COLO829 (cell line): ENCODE results near the gene STYXL1.
"Not testable (repeated sequence)": the region's sequence is repeated elsewhere in the genome, so short reads cannot be mapped to it uniquely, and the experiment has no call there.

ENCODE experiments used
- DNase-seq: peaks from one replicate; pipeline ENCODE4 v3.0.0; 2012; ENCODE audit warnings: low spot score

STYXL1 gene

DNA sequence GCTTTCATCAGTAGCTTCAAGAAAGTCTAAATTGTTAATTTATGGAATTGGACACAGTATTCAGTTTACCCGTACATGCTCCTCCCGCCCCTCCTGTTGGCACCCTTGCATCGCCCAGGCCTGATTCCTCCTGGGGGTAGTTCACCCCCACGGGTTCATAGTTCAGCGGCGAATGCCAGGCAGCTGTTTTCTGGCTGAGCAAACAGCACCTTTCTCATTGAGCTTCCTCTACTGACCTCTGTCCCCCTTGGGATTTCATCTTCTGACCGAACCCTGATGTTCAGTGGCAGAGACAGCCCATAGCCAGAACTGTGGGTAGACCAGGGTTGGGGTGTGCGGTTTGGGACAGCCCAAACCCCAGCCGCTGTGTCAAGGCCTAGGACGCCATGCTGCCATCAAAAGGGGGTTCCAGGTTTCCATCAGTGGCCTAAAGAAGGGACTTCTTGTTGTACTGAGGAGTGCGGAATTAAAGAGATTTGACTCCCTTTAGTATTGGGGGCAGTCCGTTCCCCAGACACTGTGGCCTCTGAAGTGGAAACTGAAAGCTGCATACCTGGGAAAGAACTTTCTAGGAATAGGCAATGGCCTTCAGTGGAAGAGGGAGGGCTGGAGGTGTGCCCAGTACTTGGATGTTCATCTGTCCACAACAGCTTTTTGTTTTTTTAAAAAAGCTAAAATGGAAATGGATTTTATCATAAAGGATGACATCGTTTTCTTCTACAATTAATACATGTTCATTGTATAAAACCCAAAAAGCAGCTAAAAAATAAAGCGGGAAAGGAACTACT is 19.1 kb upstream of the STYXL1 start:
- no peak for DNase-seq

GRCh38 chr7:76065016-76065612 is 17.3 kb upstream of the STYXL1 start:
- DNase-seq, result no peak

DNA sequence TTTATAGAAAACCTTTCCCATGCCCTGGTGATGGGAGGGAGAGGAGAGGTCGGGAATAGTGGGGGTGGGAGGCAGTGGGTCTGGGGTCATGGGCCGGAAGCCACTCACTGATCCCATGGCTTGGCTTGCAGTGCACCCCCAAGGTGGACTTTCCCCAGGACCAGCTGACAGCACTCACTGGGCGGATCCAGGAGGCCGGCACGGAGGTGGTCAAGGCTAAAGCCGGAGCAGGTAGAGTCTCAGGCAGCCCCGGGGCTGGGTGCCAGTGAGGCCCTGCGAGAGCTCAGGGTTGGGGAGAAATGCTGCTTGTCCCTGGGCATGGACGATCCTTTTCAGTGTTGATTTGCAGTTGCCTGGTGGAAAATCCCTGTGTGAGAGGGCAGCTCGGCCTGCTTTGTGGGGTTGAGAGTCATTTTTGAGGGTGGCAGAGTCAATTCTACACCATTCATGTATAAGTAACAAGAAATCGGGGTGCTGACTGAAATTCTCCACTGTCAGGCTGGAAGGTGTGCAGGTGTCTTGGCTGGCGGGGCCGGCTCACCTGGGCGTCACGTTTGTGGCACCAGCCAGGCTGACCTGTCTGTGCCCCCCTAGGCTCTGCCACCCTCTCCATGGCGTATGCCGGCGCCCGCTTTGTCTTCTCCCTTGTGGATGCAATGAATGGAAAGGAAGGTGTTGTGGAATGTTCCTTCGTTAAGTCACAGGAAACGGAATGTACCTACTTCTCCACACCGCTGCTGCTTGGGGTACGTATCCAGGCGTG is 16.6 kb upstream of the STYXL1 start:
- DNase-seq, result no peak

DNA sequence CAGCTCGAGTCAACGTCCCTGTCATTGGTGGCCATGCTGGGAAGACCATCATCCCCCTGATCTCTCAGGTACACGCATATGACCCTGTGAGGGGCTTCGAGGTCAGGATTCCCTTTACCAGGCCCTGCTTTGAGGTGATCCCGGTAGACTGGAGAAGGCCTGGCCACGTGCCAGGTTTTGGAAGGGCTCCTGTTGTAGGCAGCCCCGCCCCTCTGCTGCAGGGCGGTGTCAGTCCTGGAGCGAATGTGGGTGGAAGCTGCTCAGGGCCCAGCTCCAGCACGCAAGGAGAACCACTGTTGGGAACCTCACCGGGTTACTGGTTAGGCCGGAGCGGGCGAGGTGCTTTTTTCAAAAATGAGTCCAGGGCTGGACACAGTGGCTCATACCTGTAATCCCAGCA is 15.7 kb upstream of the STYXL1 start:
- DNase-seq, result no peak

DNA sequence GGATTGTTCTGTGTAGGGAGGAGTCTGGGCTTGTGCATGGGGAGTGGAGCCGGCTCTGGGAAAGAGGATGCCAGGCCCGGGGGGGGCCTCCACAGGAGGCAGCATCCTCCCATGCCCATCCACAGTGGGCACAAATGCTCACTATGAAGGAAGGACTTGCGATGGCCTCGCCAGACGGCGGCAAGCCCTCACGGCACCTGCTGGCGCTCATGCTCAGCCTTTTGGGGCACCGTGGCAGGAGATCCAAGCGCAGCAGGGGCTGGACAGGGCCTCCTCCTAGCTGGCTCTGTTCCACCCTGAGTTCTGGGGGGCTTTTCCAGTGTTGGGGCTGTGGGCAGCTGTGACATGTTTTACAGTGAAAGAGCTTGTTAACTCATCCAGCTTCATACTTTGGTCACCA is 15.3 kb upstream of the STYXL1 start:
- DNase-seq, result no peak

- DNase-seq, result no peak
Observed at GRCh38 chr7:76062254-76062653, 14.5 kb upstream of the STYXL1 start.

GRCh38 chr7:76060842-76061241 is 13.0 kb upstream of the STYXL1 start:
- no peak for DNase-seq

- DNase-seq, result not testable (repeated sequence)
Observed at GRCh38 chr7:76058745-76059144, 10.9 kb upstream of the STYXL1 start.

DNA sequence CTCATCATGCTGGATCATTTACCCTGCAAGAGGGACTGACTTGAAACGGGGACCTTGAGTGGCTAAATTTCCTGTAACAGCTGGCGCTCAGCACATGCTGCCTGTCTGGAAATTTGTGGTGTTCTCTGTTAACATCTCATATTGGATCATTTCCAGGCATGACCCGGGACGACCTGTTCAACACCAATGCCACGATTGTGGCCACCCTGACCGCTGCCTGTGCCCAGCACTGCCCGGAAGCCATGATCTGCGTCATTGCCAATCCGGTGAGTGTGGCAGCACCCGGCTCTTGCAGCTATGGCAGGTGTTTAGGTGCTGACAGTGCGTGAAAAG is 10.0 kb upstream of the STYXL1 start:
- no peak for DNase-seq

DNA sequence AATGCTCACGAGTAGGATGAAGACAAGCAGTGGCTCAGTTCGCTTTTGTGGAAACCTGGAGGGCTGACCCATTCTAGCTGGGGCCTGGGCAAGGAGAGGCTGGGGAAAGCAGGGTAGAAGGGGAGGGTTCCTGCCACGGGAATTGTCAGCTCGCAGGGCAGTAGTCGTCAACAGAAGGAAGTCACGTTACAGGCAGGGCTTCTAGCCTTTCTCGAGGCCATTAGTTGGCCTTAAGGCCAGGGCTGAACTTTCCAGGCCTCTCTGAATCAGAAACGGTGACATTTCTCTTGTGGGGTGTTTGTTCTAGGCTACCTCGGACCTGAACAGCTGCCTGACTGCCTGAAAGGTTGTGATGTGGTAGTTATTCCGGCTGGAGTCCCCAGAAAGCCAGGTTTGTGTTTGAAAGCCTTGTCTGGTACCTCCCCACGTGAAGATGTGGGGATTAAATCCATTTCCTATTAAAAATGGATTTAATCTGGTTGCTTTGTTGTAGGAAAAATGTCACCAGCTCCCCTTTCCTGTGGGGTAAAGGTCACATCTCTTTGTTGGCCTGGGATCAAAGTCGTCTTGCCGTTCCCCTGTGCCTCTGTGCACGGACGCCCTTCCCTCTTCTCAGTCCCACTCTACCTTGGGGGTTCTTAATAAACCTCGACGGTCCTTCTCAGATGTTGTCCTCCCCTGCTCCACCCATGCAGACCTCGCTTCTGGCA is 9.5 kb upstream of the STYXL1 start:
- no peak for DNase-seq

GRCh38 chr7:76056241-76056640 is 8.4 kb upstream of the STYXL1 start:
- no peak for DNase-seq

DNA sequence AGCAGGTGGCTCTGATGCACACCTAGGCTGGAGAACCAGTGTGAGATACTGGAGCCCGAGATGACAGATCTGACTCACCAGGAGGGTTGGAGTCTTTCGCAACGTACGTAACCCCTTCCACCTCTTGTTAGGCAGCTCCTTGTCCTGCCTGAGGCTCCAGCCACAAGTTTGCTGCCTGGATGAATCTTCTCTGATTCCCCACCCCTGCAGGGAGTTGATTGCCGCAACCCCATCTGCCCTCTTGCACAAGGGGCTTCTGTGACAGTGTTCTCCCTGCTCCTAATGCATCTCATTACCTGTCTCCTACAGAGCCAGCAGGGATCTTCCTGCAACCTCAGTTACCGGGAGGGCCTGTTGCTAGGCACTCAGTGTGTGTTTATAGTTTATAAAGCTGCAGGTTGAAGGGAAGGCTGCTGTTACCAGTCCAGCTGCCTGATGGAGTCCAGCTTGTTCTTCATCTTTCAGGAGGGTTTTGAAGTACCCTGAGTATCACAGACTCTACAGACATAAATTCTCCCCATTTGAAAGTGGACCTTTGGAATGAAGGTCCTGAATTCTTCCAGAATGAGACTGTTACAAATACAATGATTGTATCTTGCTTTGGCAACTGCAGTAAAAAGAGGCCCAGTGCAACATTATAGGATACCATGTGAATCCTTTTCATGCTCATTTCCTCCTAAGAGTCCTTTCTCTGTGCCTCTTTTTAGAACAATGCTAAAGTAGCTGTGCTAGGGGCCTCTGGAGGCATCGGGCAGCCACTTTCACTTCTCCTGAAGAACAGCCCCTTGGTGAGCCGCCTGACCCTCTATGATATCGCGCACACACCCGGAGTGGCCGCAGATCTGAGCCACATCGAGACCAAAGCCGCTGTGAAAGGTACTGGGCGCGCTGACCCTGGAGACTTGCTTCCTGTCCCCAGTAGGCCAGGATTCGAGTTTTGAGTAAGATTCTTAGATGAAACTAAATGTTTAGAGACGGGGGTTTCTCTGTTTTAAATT is 6.6 kb upstream of the STYXL1 start:
- DNase-seq, result no peak

GRCh38 chr7:76053461-76053860 is 5.7 kb upstream of the STYXL1 start:
- no peak for DNase-seq

DNA sequence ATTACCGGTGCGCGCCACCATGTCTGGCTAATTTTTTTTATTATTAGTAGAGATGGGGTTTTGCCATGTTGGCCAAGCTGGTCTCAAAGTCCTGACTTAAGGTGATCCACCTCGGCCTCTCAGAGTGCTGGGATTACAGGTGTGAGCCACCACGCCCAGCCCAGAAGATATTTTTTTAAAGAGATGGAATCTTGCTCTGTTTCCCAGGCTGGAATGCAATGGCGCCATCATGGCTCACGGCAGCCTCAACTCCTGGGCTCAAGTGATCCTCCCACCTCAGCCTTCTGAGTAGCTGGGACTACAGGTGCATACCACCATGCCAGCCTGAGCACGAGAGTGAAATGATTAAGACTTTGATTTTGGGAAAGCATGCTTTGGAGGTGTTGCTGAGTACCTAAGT is 4.9 kb upstream of the STYXL1 start:
- not testable (repeated sequence) for DNase-seq

- DNase-seq, result no peak
Observed at GRCh38 chr7:76051840-76052239, 4.0 kb upstream of the STYXL1 start.

GRCh38 chr7:76050545-76050944 is 2.7 kb upstream of the STYXL1 start:
- no peak for DNase-seq

- no peak for DNase-seq
Observed at GRCh38 chr7:76049295-76049694, 1.5 kb upstream of the STYXL1 start.

- peak; percentile 25 for DNase-seq
Observed at GRCh38 chr7:76048668-76048988, 828 bp upstream of the STYXL1 start.

- peak; percentile 22 for DNase-seq
Observed at GRCh38 chr7:76047305-76047810, 442 bp downstream of the STYXL1 start.

GRCh38 chr7:76044375-76044865 is 3.4 kb downstream of the STYXL1 start:
- no peak for DNase-seq

- DNase-seq, result no peak
Observed at GRCh38 chr7:76040126-76040525, 7.7 kb downstream of the STYXL1 start.
